ENCODE results near the gene ATP2A3.

DNA sequence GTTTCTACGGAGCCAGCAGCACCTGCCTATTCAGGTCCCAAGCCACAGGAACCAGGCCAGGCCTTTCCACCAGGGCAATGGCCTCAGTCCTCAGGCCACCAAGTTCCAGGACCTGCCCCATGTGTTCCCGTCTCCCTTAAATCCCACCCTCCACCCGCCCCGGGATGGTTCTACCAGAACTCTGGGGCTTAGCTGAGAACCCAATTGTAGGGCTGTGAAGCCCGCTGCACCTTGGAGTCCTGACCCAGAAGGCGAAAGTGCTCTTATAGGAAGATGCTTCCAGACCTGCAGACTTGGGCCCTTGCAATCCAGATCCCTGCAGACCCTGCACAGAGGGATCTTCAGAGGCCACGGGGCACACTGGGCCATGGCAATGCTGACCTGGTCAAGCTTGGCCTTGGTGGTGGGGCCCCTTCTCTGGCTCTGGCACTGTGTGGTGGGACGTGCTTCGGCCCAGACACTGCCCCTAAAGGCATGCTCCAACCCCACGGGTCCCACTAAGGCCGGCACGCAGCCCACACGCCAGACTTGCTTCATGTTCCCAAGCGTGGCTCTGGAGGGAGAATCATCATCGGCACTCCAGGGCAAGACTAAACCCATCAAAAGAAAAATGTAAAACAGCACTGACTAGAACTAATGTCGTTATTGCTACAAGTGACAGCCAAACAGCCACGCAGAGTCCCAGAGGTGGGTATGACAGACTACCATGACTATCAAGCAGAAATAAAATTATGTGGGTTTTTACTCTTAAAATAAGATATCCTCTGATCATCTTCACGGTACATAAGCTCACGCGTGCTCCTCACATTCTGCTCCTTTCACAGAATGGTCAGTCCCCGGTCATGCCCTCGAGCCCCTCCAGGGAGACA lies 41.3 kb upstream of the ATP2A3 start:
- no peak for TF ChIP-seq EZH2 (IDR thresholded peaks at IDR 0.05; ENCODE audit: borderline replicate concordance, low read length)
- TF ChIP-seq, protein P1, sequence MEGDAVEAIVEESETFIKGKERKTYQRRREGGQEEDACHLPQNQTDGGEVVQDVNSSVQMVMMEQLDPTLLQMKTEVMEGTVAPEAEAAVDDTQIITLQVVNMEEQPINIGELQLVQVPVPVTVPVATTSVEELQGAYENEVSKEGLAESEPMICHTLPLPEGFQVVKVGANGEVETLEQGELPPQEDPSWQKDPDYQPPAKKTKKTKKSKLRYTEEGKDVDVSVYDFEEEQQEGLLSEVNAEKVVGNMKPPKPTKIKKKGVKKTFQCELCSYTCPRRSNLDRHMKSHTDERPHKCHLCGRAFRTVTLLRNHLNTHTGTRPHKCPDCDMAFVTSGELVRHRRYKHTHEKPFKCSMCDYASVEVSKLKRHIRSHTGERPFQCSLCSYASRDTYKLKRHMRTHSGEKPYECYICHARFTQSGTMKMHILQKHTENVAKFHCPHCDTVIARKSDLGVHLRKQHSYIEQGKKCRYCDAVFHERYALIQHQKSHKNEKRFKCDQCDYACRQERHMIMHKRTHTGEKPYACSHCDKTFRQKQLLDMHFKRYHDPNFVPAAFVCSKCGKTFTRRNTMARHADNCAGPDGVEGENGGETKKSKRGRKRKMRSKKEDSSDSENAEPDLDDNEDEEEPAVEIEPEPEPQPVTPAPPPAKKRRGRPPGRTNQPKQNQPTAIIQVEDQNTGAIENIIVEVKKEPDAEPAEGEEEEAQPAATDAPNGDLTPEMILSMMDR (IDR thresholded peaks at IDR 0.05; ENCODE audit: low read length) = no peak

All from OCI-LY1 (cell line).